Measurements from ENCODE around the gene IL17RC.
"Not testable (repeated sequence)": the region's sequence is repeated elsewhere in the genome, so short reads cannot be mapped to it uniquely, and the experiment has no call there.

The IL17RC gene, protein sequence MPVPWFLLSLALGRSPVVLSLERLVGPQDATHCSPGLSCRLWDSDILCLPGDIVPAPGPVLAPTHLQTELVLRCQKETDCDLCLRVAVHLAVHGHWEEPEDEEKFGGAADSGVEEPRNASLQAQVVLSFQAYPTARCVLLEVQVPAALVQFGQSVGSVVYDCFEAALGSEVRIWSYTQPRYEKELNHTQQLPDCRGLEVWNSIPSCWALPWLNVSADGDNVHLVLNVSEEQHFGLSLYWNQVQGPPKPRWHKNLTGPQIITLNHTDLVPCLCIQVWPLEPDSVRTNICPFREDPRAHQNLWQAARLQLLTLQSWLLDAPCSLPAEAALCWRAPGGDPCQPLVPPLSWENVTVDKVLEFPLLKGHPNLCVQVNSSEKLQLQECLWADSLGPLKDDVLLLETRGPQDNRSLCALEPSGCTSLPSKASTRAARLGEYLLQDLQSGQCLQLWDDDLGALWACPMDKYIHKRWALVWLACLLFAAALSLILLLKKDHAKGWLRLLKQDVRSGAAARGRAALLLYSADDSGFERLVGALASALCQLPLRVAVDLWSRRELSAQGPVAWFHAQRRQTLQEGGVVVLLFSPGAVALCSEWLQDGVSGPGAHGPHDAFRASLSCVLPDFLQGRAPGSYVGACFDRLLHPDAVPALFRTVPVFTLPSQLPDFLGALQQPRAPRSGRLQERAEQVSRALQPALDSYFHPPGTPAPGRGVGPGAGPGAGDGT

DNA sequence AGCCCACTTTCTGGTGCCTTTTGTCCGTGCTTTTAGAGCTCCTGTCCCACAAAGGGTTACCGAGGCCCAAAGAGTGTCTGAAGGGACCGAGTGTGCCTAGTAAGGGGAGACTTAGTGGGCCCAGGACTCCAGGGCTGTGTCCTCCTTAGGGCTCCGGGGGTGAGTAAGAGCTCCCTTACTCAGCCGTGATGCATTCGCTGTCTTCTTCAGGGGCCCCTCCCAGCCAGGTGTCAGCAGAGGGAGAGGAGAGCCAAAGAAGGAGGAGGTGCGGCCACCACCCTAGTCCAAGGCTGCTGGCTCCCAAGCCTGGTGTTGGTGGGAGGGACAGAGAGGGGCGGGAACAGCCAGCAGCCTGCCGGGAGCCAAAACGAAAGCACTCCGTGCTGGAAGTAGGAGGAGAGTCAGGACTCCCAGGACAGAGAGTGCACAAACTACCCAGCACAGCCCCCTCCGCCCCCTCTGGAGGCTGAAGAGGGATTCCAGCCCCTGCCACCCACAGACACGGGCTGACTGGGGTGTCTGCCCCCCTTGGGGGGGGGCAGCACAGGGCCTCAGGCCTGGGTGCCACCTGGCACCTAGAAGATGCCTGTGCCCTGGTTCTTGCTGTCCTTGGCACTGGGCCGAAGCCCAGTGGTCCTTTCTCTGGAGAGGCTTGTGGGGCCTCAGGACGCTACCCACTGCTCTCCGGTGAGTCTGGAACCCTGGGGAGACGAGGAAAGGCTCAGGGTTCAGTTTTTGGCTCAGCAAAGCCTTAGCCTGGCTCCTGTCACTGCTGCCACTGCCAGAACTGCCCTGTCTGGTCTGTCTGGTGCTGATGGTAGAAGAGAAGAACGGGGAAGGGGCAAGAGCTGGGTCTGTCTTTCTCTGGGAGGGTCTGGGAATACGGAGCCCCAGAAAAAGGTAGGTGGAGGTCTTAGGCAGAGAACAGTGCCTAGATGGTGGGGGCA is at the start of gene IL17RC:
TSS of gene IL17RC (plus strand) at position 365 of the 947 bp plus-strand sequence. CDS start at position 583, 218 bp downstream.
- peak in 1 of 2 donors; percentile 30 for DNase-seq (ENCODE audit: low read depth in 2 of 2)

DNA sequence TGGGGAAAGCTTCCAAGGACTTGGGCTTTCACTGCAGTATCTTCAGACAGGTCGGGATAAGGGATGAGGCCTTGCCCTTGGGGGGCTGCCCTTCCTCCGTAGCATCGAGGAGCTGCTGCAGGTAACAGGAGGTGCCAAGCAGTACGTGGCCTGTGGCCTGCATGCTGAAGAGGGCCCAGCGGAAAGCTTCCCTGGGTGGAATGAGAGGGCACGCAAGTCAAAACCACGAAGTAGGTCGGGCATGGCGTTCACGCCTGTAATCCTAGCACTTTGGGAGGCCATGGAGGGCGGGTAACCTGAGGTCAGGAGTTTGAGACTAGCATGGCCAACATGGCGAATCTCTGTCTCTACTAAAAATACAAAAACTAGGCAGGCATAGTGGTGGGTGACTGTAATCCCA is 49.8 kb upstream of the IL17RC start:
- no peak for DNase-seq (ENCODE audit: low read depth in 2 of 2)

DNA sequence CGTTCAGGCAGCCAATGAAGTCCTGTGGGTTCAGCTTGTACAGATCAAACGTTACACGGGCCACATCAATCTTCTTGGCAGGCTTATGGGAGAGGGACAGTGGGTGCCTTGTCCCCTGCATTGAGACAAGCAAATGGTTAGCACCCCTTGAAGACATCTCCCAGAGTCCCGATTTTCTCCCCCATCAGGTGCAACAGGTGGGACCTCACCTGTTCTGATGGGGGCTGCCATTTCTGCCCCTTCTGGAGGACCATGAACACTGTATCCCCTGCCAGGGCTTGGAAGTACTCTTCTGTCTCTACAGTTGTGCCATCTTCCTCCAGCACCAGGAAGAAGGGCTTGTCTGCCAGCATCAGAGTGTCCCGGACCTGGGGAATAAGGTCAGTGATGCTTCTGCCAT is 46.9 kb upstream of the IL17RC start:
- no peak for DNase-seq (ENCODE audit: low read depth in 2 of 2)

DNA sequence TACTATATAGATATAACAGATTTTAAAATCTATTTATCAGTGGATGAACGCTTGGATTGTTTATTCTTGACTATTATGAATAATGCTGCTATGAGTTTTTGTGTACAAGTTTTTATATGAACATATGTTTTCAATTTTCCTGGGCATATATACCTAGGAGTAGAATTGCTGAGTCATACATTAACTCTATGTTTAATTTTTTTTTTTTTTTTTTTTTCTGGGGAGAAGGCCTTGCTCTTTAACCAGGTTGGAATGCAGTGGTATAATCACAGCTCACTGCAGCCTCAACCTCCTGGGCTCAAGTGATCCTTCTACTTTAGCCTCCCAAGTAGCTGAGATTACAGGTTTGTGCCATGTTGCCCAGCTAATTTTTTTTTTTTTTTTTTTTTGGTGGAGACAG is 45.9 kb upstream of the IL17RC start:
- DNase-seq (ENCODE audit: low read depth in 2 of 2), result no peak

DNA sequence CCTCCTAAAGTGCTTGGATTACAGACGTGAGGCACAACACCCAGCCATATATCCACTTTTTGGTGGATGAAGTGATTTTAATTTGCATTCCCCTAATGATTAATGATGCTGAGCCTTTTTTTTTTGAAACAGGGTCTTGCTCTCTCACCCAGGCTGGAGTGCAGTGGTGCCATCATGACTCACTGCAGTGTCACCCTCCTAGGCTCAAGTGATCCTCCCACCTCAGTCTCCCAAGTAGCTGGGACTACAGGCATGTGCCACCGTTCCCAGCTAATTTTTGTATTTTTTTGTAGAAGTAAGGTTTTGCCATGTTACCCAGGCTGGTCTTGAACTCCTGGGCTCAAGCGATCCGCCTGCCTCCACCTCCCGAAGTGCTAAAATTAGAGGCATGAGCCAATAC is 44.8 kb upstream of the IL17RC start:
- DNase-seq (ENCODE audit: low read depth in 2 of 2), result not testable (repeated sequence)

DNA sequence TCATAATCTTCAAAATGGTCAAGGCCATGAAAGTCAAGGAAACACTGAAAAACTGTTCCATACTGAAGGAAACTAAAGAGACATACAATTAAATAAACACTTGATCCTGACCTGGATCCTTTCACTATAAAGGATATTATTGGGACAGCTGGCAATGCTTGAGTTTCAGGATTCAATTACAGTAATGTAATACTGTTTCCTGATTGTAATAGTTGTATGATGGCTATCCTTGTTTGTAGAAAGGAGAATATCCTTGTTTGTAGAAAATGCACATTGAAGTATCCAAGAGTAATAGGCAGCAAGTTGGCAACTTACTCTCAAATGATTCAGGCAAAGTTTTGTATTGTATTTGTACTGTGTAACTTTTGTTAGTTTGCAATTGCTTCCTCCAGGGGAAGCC is 41.5 kb upstream of the IL17RC start:
- no peak for DNase-seq (ENCODE audit: low read depth in 2 of 2)

DNA sequence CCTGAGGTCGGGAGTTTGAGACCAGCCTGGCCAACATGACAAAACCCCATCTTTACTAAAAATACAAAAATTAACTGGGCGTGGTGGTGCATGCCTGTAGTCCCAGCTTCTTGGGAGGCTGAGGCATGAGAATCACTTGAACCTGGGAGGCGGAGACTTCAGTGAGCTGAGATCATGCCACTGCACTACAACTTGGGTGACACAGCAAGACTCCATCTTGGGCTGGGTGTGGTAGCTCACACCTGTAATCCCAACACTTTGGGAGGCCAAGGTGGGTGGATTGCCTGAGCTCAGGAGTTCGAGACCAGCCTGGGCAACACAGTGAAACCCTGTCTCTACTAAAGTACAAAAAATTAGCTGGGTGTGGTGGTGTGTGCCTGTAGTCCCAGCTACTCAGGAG is 40.6 kb upstream of the IL17RC start:
- not testable (repeated sequence) for DNase-seq (ENCODE audit: low read depth in 2 of 2)

DNA sequence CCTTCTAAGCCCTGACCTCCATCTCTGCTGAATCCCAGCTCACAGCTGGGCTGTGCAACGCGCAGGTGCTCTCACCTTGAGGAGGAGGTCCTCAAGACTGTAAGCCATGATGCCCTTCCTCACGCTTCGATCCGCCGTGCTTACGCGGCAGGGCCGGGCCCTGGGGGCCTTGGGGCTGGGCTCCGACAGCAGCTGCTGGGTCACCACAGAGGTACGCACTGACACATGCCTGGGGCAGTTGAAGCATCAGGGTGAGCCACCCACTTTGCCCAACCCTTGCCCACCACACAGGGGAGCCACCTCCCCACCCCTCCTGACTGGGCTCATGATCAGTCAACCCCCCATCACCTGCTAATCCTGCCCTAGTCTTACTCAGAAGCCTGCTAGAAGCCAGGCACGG is 39.9 kb upstream of the IL17RC start:
- no peak for DNase-seq (ENCODE audit: low read depth in 2 of 2)

DNA sequence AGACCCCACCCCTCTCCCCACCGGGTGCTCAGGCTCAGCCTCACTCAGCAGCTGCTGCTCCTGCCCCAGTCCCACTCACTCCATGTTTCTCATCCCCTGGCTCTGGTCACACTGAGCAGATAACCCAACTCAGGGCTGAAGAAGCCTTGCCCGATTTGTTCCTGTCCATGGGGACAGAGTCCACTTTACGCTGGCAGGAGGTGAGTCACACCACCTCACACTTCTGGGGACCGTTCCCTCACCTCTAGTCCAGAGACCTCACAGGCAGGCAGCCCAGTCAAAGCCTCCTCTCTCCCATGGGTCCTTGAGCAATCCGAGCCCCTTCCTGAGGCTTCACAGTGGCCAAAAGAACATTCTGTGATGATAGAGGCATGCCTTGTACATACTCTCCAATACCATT is 38.2 kb upstream of the IL17RC start:
- no peak for DNase-seq (ENCODE audit: low read depth in 2 of 2)

DNA sequence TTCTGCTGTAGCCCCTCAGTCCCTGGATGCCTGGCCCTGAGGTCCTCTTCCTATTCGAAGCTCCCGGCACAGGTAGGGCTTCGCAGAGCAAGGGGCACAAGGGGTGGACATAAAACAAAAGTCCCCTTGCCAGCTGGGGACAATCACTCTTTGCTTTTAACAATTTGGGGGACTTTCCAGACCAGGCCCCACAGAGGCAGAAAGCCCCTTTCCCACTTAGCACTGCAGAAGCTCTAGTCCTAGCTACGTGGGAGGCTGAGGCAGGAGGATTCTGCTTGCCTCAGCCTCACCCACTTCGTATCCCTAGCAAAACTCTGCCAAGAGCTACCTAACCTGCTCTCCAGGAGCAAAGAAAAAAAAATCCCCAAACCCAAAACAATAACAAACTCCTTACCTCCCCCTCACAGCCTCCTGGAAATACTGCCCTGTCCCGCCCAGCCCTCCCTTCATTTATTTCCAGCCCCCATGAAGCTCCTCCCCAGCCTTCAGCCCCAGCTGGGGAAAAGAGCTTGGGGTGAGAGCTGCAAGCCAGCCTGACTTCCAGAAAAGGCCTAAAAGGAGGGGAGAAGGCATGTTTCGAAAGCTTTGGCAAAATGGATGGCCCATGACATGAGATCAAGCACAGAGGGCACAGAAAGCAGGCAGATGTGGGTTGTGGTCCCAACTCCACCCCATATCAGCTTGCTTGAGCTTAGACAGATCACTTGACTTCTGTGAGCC is 36.9 kb upstream of the IL17RC start, which contains the start of gene CIDEC:
TSS of gene CIDEC (minus strand) at position 424 of the 720 bp plus-strand sequence. CDS start 1,767 bp downstream, outside the sequence.
- no peak for DNase-seq (ENCODE audit: low read depth in 2 of 2)

DNA sequence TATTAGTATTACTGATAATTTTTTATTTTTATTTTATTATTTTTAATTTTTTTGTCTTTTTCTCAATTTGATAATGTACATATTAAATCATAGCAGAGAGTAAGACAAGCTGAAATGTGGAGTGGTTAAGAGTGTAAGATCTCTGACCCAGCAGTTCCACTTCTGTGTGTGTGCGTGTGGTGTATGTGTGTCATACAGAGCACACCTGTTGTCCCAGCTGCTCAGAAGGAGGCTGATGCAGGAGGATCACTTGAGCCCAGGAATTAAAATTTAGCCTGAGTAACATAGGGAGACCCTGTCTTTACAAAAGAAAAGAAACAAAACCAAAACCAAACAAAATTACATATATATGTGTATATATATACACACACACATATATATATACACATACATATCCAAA is 35.5 kb upstream of the IL17RC start:
- no peak for DNase-seq (ENCODE audit: low read depth in 2 of 2)

DNA sequence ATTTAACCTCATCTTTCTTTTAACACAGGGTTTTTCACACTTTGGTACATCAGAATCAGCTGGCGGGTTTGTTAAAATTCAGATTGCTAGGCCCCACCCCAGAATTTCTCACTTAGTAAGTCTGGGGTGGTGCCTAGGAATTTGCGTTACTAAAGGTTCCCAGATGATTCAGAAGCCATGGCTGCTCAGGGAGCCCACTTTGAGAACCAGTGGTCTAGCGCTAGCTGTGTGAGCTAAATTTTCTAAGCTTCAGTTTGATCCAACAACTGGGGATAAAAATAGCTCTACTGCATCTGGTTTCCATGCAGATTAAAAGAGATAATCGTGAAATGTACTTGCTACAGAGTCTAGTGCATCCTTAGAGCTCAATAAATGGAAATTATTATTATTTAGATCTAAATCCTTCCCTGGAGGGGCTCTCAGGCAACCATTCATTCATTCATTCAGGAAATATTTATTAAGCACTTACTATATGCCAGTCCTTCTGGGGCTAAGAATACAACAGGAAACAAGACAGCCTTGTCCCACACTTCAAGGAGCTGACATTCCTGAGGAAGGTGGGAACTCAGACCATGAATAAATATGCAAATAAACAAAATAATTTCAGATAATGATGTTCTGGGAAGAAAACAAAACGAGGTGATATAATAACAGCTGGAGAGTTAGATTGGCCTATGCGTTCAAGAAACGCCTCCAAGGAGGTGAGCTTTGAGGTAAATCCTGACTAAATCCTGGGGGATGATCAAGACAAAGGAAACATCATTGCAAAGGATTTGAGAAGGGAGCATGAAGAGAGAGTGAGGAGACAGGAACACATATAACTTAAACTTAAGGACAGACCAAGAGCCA is 33.0 kb upstream of the IL17RC start:
- DNase-seq (ENCODE audit: low read depth in 2 of 2), result no peak

DNA sequence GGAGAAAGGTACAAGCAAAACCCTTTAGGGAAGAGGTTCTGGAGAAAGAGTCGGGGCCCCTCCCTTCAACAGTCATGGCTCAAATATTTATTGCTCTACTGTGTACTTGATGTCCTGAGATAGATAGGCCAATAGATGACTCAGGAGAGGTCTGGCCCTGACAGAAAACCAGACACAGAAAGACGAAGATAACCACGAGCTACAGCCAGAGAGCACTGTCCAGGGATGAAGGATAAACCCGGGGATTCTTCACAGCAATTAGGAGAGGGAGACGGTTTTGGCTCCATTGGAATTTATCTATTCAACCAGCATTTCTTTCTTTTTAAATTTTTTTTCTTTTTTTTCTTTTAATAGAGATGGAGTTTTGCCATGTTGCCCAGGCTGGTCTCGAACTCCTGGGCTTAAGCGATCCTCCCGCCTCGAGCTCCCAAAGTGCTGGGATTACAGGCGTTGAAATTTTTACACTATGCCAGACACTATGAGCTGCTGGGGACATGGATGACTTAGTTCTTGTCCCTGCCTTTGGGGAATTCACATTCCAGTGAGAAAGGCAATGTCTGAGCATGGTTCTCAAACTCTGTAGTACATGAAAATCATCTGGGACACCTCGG is 32.2 kb upstream of the IL17RC start:
- DNase-seq (ENCODE audit: low read depth in 2 of 2), result no peak

DNA sequence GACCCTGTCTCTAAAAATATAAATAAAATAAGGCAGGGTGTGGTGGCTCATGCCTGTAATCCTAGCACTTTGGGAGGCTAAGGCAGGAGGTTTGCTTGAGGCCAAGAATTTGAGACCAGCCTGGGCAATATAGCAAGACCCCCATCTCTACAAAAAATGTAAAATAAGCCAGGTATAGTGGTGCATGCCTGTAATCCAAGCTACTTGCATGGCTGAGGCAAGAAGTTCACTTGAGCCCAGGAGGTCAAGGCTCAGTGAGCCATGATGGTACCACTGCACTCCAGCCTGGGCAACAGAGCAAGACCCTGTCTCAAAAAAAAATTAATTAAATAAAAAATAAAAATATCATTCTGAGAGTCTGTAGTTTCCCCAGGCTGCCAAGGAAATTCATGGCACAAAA is 30.6 kb upstream of the IL17RC start:
- DNase-seq (ENCODE audit: low read depth in 2 of 2), result no peak

DNA sequence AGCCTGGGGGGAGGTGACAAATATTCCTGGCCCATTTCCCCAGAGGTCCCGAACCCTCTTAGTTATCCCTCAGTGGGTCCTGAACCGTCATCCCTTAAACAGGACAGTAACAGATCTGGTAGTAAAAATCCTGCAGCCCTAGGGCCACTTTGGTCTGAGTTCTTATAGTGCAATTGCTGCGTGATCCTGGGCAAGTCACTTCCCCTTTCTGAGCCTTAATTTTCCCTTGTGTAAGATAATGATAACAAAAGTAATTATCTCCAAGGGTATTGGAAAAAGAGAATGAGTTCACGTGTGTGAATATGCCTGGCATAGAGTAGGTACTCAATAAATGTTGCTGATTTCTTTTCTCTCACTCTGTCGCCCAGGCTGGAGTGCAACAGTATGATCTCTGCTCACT is 29.4 kb upstream of the IL17RC start:
- no peak for DNase-seq (ENCODE audit: low read depth in 2 of 2)

DNA sequence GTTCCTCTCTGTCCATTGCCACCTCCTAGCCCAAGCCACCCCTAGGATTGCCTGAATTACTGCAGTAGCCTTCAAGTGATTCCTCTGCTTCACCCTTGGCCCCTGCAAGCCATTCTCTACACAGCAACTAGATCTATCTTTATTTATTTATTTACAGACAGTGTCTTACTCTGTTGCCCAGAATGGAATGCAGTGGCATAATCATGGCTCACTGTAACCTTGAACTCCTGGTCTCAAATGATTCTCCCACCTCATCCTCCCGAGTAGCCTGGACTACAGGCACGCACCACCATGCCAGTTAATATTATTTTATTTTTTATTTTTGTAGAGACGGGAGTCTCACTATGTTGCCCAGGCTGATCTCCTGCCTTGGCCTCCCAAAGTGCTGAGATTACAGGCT is 28.4 kb upstream of the IL17RC start:
- DNase-seq (ENCODE audit: low read depth in 2 of 2), result no peak

DNA sequence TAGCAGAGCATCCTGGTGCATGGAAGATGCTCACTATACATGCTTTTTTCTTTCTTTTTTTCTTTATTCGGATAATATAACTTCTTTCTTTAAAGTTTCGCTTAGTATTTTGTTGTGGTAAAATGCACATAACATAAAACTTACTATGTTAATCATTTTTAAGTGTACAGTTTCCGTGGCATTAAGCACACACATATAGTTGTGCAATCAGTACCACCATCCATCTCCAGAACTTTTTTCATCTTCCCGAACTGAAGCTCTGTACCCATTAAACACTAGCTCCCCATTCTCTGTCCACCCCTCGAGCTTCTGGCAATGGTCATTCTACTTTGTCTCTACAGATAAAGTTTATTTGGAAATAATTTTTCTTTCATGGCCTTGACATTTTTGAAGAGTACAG is 27.5 kb upstream of the IL17RC start:
- DNase-seq (ENCODE audit: low read depth in 2 of 2), result no peak

DNA sequence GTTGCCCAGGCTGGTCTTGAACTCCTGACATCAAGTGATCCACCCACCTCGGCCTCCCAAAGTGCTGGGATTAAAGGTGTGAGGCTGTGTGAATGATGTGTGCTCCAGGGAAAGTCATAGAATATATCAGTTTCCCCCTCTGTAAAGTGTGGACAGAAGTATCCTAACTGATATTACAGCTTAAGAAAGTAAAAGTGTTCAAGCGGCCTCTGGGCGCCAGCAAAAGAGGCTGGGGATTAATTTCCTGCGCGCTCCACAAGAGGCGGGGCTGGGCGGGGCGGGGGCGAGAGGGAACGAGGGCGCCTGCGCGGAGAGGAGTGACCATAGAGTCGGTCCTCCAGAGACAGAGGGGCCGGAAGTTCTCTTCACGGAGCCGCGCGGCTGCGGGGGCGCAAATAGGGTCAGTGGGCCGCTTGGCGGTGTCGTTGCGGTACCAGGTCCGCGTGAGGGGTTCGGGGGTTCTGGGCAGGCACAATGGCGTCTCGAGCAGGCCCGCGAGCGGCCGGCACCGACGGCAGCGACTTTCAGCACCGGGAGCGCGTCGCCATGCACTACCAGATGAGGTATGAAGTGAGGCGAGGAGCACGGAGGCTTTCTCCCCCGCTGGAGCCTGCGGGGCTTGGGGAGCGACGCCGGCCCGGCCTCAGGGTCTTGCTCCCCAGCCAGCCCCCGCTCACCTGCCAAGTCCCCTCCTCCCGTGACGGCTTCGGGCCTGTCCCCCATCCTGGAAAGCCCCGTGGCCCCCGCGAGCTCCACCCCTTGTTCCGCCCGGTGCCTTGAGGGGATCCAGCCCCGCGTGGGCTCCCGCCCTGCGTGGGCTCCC is 26.4 kb upstream of the IL17RC start, which contains the start of gene JAGN1:
TSS of gene JAGN1 (plus strand) at position 362 of the 823 bp plus-strand sequence. CDS start at position 475, 113 bp downstream.
- peak; percentile 88 to 91 for DNase-seq (ENCODE audit: low read depth in 2 of 2)

DNA sequence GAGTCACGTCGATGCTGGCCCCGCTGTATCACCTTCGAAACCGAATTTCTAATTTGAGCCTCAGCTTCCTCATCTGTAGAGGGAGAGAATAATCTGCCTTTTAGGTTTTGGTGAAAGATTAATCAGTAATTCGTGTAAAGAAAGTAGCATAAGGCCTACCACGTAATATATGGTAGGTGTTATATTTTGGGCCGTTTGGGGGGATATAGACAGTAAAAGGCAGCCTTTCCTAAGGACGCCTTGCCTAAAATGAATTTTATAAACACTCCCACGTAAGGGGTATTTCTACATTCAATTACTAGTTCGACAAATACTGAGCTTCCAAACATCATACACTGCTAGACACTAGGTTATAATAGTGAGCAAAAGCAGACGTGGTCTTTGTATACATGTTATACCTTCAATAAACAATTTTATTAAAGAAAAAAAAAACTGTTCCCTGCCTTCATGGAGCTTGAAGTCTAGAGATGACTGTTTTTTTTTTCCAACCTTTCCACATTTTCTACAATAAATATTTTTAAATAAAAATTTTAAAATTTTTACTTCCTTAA is 25.8 kb upstream of the IL17RC start:
- no peak for DNase-seq (ENCODE audit: low read depth in 2 of 2)
